ENCODE measurements around the gene SERPING1. TPM values are rescaled to one million over a fixed set of nuclear protein-coding genes. Genes with fewer than 3 reads are reported as not detected.

SERPING1 gene
- total and polyA plus RNA-seq, 2 donors (not counting 1 experiment from before 2014, with no cell fraction given): not detected

GRCh38 chr11:57658023-57658361, 60.5 kb downstream of the SERPING1 start:
- CTCF ChIA-PET: interaction anchor here (0.6 to 1.5 kb wide), 6 partner anchors 9 to 174 kb away, joined by 3 to 6 read pairs (median 4); partner anchors contain the start of gene UBE2L6
- H3K27me3 Mint-ChIP-seq: no peaks in the 10 kb centered on the region
- Histone ChIP-seq H3K79me2 (ENCODE audit: control insufficient read depth, insufficient read depth, low read length) (peaks cover 39% of the 10 kb centered on the region), H3K27me3 (replicated peaks in 1 of 4; ENCODE audit: control extremely low read depth in 1 of 4, control insufficient read depth in 3 of 4, insufficient read depth in 4 of 4, low read length in 3 of 4) (no peaks in the 10 kb centered on the region), H3K9me3 (ENCODE audit: control extremely low read depth in 1 of 3, control insufficient read depth in 2 of 3, insufficient read depth in 1 of 3, low read length in 2 of 3) (no peaks in the 10 kb centered on the region), H3K4me1 (ENCODE audit: control insufficient read depth in 2 of 2, insufficient read depth in 2 of 2, low read length in 2 of 2) (peaks cover 8 to 16% of the 10 kb centered on the region in 2 donors), H4K20me1 (ENCODE audit: control insufficient read depth, insufficient read depth, low read length, poor library complexity, severe bottlenecking) (peaks cover 8% of the 10 kb centered on the region), H3K27ac (ENCODE audit: low read length in 2 of 2) (peak overlapping the region; percentile 77 to 92), H3K4me3 (ENCODE audit: control extremely low read depth in 1 of 5, extremely low read depth in 1 of 5, insufficient read depth in 1 of 5, low read depth in 2 of 5, low read length in 4 of 5) (peak overlapping the region; percentile 68 to 95 (median 92)), H3K36me3 (replicated peaks in 1 of 2; ENCODE audit: control extremely low read depth in 1 of 2, control insufficient read depth in 1 of 2, extremely low read depth in 1 of 2, insufficient read depth in 2 of 2, low read length in 1 of 2) (peaks cover 5 to 35% of the 10 kb centered on the region in 2 experiments), H2AFZ (ENCODE audit: insufficient read depth, low read depth, low read length, poor library complexity, severe bottlenecking) (peak overlapping the region; percentile 87), H3K4me2 (replicated peaks; ENCODE audit: low read depth, low read length, poor library complexity, severe bottlenecking) (peak overlapping the region; percentile 80), H3K9ac (ENCODE audit: low read length) (peak overlapping the region; percentile 86)
- peak overlapping the region; percentile 94 for H3K4me3 Mint-ChIP-seq
- peaks cover 31% of the 10 kb centered on the region for H3K4me1 Mint-ChIP-seq
- TF ChIP-seq CTCF (IDR thresholded peaks at IDR 0.05): no peak
- no peak for TF ChIP-seq EZH2 (IDR thresholded peaks at IDR 0.05; ENCODE audit: borderline replicate concordance, insufficient read depth, low read depth, low read length, poor library complexity, severe bottlenecking)
- POLR2A ChIA-PET: interaction anchor here (0.6 to 2.6 kb wide), 2 partner anchors 9 to 334 kb away, joined by 3 to 22 read pairs; partner anchors contain the start of gene ZDHHC5
- 0% methylated on average over 4 of the region's 8 CpGs for WGBS (ENCODE audit: insufficient coverage)
- no peaks in the 10 kb centered on the region for H3K9me3 Mint-ChIP-seq (ENCODE audit: insufficient read depth)
- ATAC-seq (ENCODE audit: low read depth): no peak
- no peak for DNase-seq
- H3K27ac Mint-ChIP-seq: peak overlapping the region; percentile 94
- intact Hi-C loops (cut with micrococcal nuclease): no loop called here

- CTCF ChIA-PET: interaction anchor here (1.2 kb wide), 1 partner anchor 19 kb away, joined by 3 read pairs; no protein-coding TSS in a partner anchor
- H3K9me3 ChIP-seq (ENCODE audit: control extremely low read depth in 1 of 3, control insufficient read depth in 2 of 3, insufficient read depth in 1 of 3, low read length in 2 of 3): no peaks in the 10 kb centered on the region
- no peak for ATAC-seq (ENCODE audit: low read depth)
- 100% methylated on average over 11 of the region's 14 CpGs for WGBS (ENCODE audit: insufficient coverage)
- no peaks in the 10 kb centered on the region for H3K9me3 Mint-ChIP-seq (ENCODE audit: insufficient read depth)
- peaks cover 48% of the 10 kb centered on the region for H3K79me2 ChIP-seq (ENCODE audit: control insufficient read depth, insufficient read depth, low read length)
- no peak overlapping the region for H3K27ac Mint-ChIP-seq
- no peak overlapping the region for H3K27ac ChIP-seq (ENCODE audit: low read length in 2 of 2)
- no peaks in the 10 kb centered on the region for H3K27me3 ChIP-seq (replicated peaks in 1 of 4; ENCODE audit: control extremely low read depth in 1 of 4, control insufficient read depth in 3 of 4, insufficient read depth in 4 of 4, low read length in 3 of 4)
- H3K36me3 ChIP-seq (replicated peaks in 1 of 2; ENCODE audit: control extremely low read depth in 1 of 2, control insufficient read depth in 1 of 2, extremely low read depth in 1 of 2, insufficient read depth in 2 of 2, low read length in 1 of 2): peaks cover 5 to 35% of the 10 kb centered on the region in 2 experiments
- H3K4me1 ChIP-seq (ENCODE audit: control insufficient read depth in 2 of 2, insufficient read depth in 2 of 2, low read length in 2 of 2): peaks cover 8 to 17% of the 10 kb centered on the region in 2 donors
- TF ChIP-seq EZH2 (IDR thresholded peaks at IDR 0.05; ENCODE audit: borderline replicate concordance, insufficient read depth, low read depth, low read length, poor library complexity, severe bottlenecking): no peak
- no peak for TF ChIP-seq CTCF (IDR thresholded peaks at IDR 0.05)
- peaks cover 31% of the 10 kb centered on the region for H3K4me1 Mint-ChIP-seq
- intact Hi-C loops (cut with micrococcal nuclease): no loop called here
- no peaks in the 10 kb centered on the region for H3K27me3 Mint-ChIP-seq
- POLR2A ChIA-PET: interaction anchor here (0.7 kb wide), 1 partner anchor 8 kb away, joined by 4 read pairs; no protein-coding TSS in a partner anchor
- no peak for DNase-seq
- H4K20me1 ChIP-seq (ENCODE audit: control insufficient read depth, insufficient read depth, low read length, poor library complexity, severe bottlenecking): peaks cover 8% of the 10 kb centered on the region
- no peak overlapping the region for H2AFZ ChIP-seq (ENCODE audit: insufficient read depth, low read depth, low read length, poor library complexity, severe bottlenecking)
- no peak overlapping the region for H3K4me2 ChIP-seq (replicated peaks; ENCODE audit: low read depth, low read length, poor library complexity, severe bottlenecking)
- no peak overlapping the region for H3K4me3 Mint-ChIP-seq
- no peak overlapping the region for H3K4me3 ChIP-seq (ENCODE audit: control extremely low read depth in 1 of 5, extremely low read depth in 1 of 5, insufficient read depth in 1 of 5, low read depth in 2 of 5, low read length in 4 of 5)
- no peak overlapping the region for H3K9ac ChIP-seq (ENCODE audit: low read length)
Observed at GRCh38 chr11:57659669-57660068, 62.2 kb downstream of the SERPING1 start.
